Stimulated activated CD8-positive, alpha-beta memory T cell treated with anti-CD3 and anti-CD28 coated beads, Interleukin-15, amount 100 ng/mL, for 48 hours (primary cell): ENCODE results near the gene IKZF4.
"Not testable (repeated sequence)": the region's sequence is repeated elsewhere in the genome, so short reads cannot be mapped to it uniquely, and the experiment has no call there.

Source experiments
- DNase-seq, 2 donors: peaks; one replicate each; pipeline ENCODE4 v3.0.0-alpha.2; 2020; ENCODE audit warnings: low read depth in 2 of 2

Gene IKZF4

GRCh38 chr12:56020423-56021184 is at the start of gene IKZF4:
Gene IKZF4, plus strand, starts transcription at chr12:56021043. Its CDS starts 451 bp downstream, at chr12:56021494.
- DNase-seq, result no peak

- DNase-seq, result no peak
Observed at GRCh38 chr12:55972042-55972441, 48.8 kb upstream of the IKZF4 start.

GRCh38 chr12:55972456-55972855 is 48.4 kb upstream of the IKZF4 start:
- no peak for DNase-seq

GRCh38 chr12:55972911-55973598 is 47.8 kb upstream of the IKZF4 start:
- no peak for DNase-seq

- peak; percentile 97 for DNase-seq
Observed at GRCh38 chr12:55973599-55974307, 47.1 kb upstream of the IKZF4 start, which contains the start of gene RAB5B. Gene RAB5B, plus strand, starts transcription at chr12:55974078. Its CDS starts 12,883 bp downstream, at chr12:55986961.

GRCh38 chr12:55974308-55974730 is 46.5 kb upstream of the IKZF4 start:
- peak in 1 of 2 donors; percentile 27 for DNase-seq

GRCh38 chr12:55978393-55978792 is 42.5 kb upstream of the IKZF4 start:
- no peak for DNase-seq

- DNase-seq, result no peak
Observed at GRCh38 chr12:55979069-55979468, 41.8 kb upstream of the IKZF4 start.

- not testable (repeated sequence) for DNase-seq
Observed at GRCh38 chr12:55981882-55982281, 39.0 kb upstream of the IKZF4 start.

GRCh38 chr12:55982319-55982936 is 38.4 kb upstream of the IKZF4 start:
- no peak for DNase-seq

- DNase-seq, result no peak
Observed at GRCh38 chr12:55983232-55983842, 37.5 kb upstream of the IKZF4 start.

- no peak for DNase-seq
Observed at GRCh38 chr12:55984861-55985260, 36.0 kb upstream of the IKZF4 start.

- DNase-seq, result no peak
Observed at GRCh38 chr12:55985341-55985740, 35.5 kb upstream of the IKZF4 start.

GRCh38 chr12:55985976-55986375 is 34.9 kb upstream of the IKZF4 start:
- DNase-seq, result not testable (repeated sequence)

- DNase-seq, result no peak
Observed at GRCh38 chr12:55991110-55991509, 29.7 kb upstream of the IKZF4 start.

GRCh38 chr12:55993230-55993853 is 27.5 kb upstream of the IKZF4 start:
- no peak for DNase-seq

GRCh38 chr12:55995366-55995765 is 25.5 kb upstream of the IKZF4 start:
- DNase-seq, result no peak

- peak; percentile 21 to 36 for DNase-seq
Observed at GRCh38 chr12:55996201-55996714, 24.6 kb upstream of the IKZF4 start.

GRCh38 chr12:55996715-55997534 is 23.9 kb upstream of the IKZF4 start, which contains the start of gene SUOX:
Gene SUOX, plus strand, starts transcription at chr12:55997276. Its CDS starts 4,946 bp downstream, at chr12:56002222.
- peak in 1 of 2 donors; percentile 28 for DNase-seq

GRCh38 chr12:55997535-55997859 is 23.3 kb upstream of the IKZF4 start:
- DNase-seq, result no peak
